ENCODE results near the gene TCN2. TPM values are rescaled to one million over a fixed set of nuclear protein-coding genes. Genes with fewer than 3 reads are reported as not detected.
A peak's percentile ranks its signal among the peaks of the same experiment; 100 is the strongest.

The TCN2 gene
- total RNA-seq, 2 donors from 2014 or later: 16.7 to 40.7 TPM

GRCh38 chr22:30636226-30637077 is 29.5 kb downstream of the TCN2 start:
- Histone ChIP-seq H3K36me3 (no peaks in the 10 kb centered on the region), H3K4me1 (replicated peaks) (peaks cover 14% of the 10 kb centered on the region), H3K27me3 (replicated peaks; ENCODE audit: insufficient read depth) (no peaks in the 10 kb centered on the region), H3K9me3 (no peaks in the 10 kb centered on the region), H3K4me3 (peak overlapping the region; percentile 53 to 61), H3K27ac (peak overlapping the region; percentile 79 to 82)
- intact Hi-C loops (cut with DNase I): no loop called here
- TF ChIP-seq POLR2AphosphoS5 (IDR thresholded peaks at IDR 0.05) (no peak), CTCF (IDR thresholded peaks at IDR 0.05) (no peak), POLR2A (IDR thresholded peaks at IDR 0.05) (no peak)
- peak; percentile 7 for DNase-seq (ENCODE audit: low spot score)
- 30% methylated on average over 33 of the region's 45 CpGs for WGBS

GRCh38 chr22:30637701-30638114 is 30.7 kb downstream of the TCN2 start:
- 54% methylated on average over 1 of the region's 1 CpG for WGBS
- intact Hi-C loops (cut with DNase I): no loop called here
- H3K36me3 ChIP-seq: no peaks in the 10 kb centered on the region
- no peaks in the 10 kb centered on the region for H3K9me3 ChIP-seq
- H3K27ac ChIP-seq: no peak overlapping the region
- no peak for TF ChIP-seq POLR2AphosphoS5 (IDR thresholded peaks at IDR 0.05)
- TF ChIP-seq POLR2A (IDR thresholded peaks at IDR 0.05): no peak
- no peak for DNase-seq (ENCODE audit: low spot score)
- H3K27me3 ChIP-seq (replicated peaks; ENCODE audit: insufficient read depth): no peaks in the 10 kb centered on the region
- peaks cover 14% of the 10 kb centered on the region for H3K4me1 ChIP-seq (replicated peaks)
- no peak overlapping the region for H3K4me3 ChIP-seq

- H3K27me3 ChIP-seq (replicated peaks; ENCODE audit: insufficient read depth): no peaks in the 10 kb centered on the region
- peaks cover 14% of the 10 kb centered on the region for H3K4me1 ChIP-seq (replicated peaks)
- no peak overlapping the region for H3K27ac ChIP-seq
- no peak for TF ChIP-seq POLR2A (IDR thresholded peaks at IDR 0.05)
- TF ChIP-seq CTCF (IDR thresholded peaks at IDR 0.05): no peak
- no peak for TF ChIP-seq POLR2AphosphoS5 (IDR thresholded peaks at IDR 0.05)
- H3K4me3 ChIP-seq: no peak overlapping the region
- H3K36me3 ChIP-seq: no peaks in the 10 kb centered on the region
- DNase-seq (ENCODE audit: low spot score): no peak
- 95% methylated on average over 4 of the region's 4 CpGs for WGBS
- no peaks in the 10 kb centered on the region for H3K9me3 ChIP-seq
- intact Hi-C loops (cut with DNase I): no loop called here
These were observed 33.4 kb downstream of the TCN2 start for GRCh38 chr22:30640361-30640760.

GRCh38 chr22:30640839-30641430 is 34.0 kb downstream of the TCN2 start:
- Histone ChIP-seq H3K27me3 (replicated peaks; ENCODE audit: insufficient read depth) (no peaks in the 10 kb centered on the region), H3K27ac (no peak overlapping the region), H3K4me1 (replicated peaks) (peaks cover 14% of the 10 kb centered on the region), H3K4me3 (no peak overlapping the region), H3K36me3 (no peaks in the 10 kb centered on the region), H3K9me3 (no peaks in the 10 kb centered on the region)
- DNase-seq (ENCODE audit: low spot score): no peak
- no peak for TF ChIP-seq POLR2AphosphoS5 (IDR thresholded peaks at IDR 0.05)
- no peak for TF ChIP-seq CTCF (IDR thresholded peaks at IDR 0.05)
- TF ChIP-seq POLR2A (IDR thresholded peaks at IDR 0.05): no peak
- intact Hi-C loops (cut with DNase I): no loop called here
- WGBS: 92% methylated on average over 4 of the region's 4 CpGs

GRCh38 chr22:30643055-30643875 is 36.3 kb downstream of the TCN2 start:
- no peak overlapping the region for H3K27ac ChIP-seq
- no peaks in the 10 kb centered on the region for H3K36me3 ChIP-seq
- no peak for DNase-seq (ENCODE audit: low spot score)
- no peaks in the 10 kb centered on the region for H3K27me3 ChIP-seq (replicated peaks; ENCODE audit: insufficient read depth)
- no peaks in the 10 kb centered on the region for H3K9me3 ChIP-seq
- H3K4me3 ChIP-seq: no peak overlapping the region
- intact Hi-C loops (cut with DNase I): no loop called here
- H3K4me1 ChIP-seq (replicated peaks): no peaks in the 10 kb centered on the region
- TF ChIP-seq CTCF (IDR thresholded peaks at IDR 0.05) (no peak), POLR2A (IDR thresholded peaks at IDR 0.05) (no peak), POLR2AphosphoS5 (IDR thresholded peaks at IDR 0.05) (no peak)
- 80% methylated on average over 16 of the region's 16 CpGs for WGBS
